SK-N-SH treated with all-trans-retinoic acid at 6 μM for 48 hours (cell line): ENCODE data around the gene CELSR2.
"Not testable (repeated sequence)": the region's sequence is repeated elsewhere in the genome, so short reads cannot be mapped to it uniquely, and the experiment has no call there.

ENCODE experiments used
- ATAC-seq: fragments of 200-7000 bp; cut with Tn5 transposase; 3 replicates; pipeline ENCODE4 v1.9.1; 2020; ENCODE audit warnings: mild to moderate bottlenecking, moderate library complexity
- ARNTL ChIP-seq: fragments of 450-650 bp; formaldehyde crosslinking; IDR thresholded peaks from 2 replicates; pipeline ENCODE4 v1.5.0; 2020; ENCODE audit warnings: low read depth, mild to moderate bottlenecking, moderate library complexity, borderline replicate concordance
- BACH2 ChIP-seq: fragments of 250-450 bp; sonication (Bioruptor Pico); IDR thresholded peaks from 2 replicates; pipeline ENCODE4 v1.9.0; 2021; ENCODE audit warnings: mild to moderate bottlenecking, borderline replicate concordance
- CSDC2 ChIP-seq: fragments of 250-450 bp; sonication (Bioruptor Pico); IDR thresholded peaks from 2 replicates; pipeline ENCODE4 v1.5.0; 2020; ENCODE audit warnings: mild to moderate bottlenecking, moderate library complexity
- GLIS3 ChIP-seq: fragments of 250-450 bp; sonication (Bioruptor Pico); IDR thresholded peaks from 2 replicates; pipeline ENCODE4 v1.5.0; 2020; ENCODE audit warnings: mild to moderate bottlenecking, moderate library complexity
- RARB ChIP-seq: fragments of 250-450 bp; sonication (Bioruptor Pico); IDR thresholded peaks from 2 replicates; pipeline ENCODE4 v1.8.0; 2021; ENCODE audit warnings: mild to moderate bottlenecking, moderate library complexity
- SNAI2 ChIP-seq: fragments of 250-450 bp; sonication (Bioruptor Pico); IDR thresholded peaks from 2 replicates; pipeline ENCODE4 v1.5.0; 2020; ENCODE audit warnings: mild to moderate bottlenecking, moderate library complexity
- ZC3H10 ChIP-seq: fragments of 250-450 bp; sonication (Bioruptor Pico); IDR thresholded peaks from 2 replicates; pipeline ENCODE4 v1.5.1; 2021; ENCODE audit warnings: mild to moderate bottlenecking, moderate library complexity
- ZFP3 ChIP-seq: fragments of 250-450 bp; sonication (Bioruptor Pico); IDR thresholded peaks from 2 replicates; pipeline ENCODE4 v1.5.0; 2020; ENCODE audit warnings: mild to moderate bottlenecking, moderate library complexity
- ZNF565 ChIP-seq: fragments of 450-650 bp; formaldehyde crosslinking; conservative IDR thresholded peaks from 2 replicates; pipeline ENCODE4 v1.5.0; 2020; ENCODE audit warnings: low read depth, mild to moderate bottlenecking, moderate library complexity
- ZNF70 ChIP-seq: fragments of 450-650 bp; formaldehyde crosslinking; IDR thresholded peaks from 2 replicates; pipeline ENCODE4 v1.5.0; 2020; ENCODE audit warnings: mild to moderate bottlenecking, moderate library complexity
- ZNF8 ChIP-seq: fragments of 450-650 bp; formaldehyde crosslinking; IDR thresholded peaks from 2 replicates; pipeline ENCODE4 v1.5.0; 2020; ENCODE audit warnings: mild to moderate bottlenecking, moderate library complexity
- TF ChIP-seq, protein P1 (sequence below): fragments of 250-450 bp; sonication (Bioruptor Pico); IDR thresholded peaks from 2 replicates; pipeline ENCODE4 v1.5.1; 2021; ENCODE audit warnings: mild to moderate bottlenecking, moderate library complexity
- TF ChIP-seq, protein P2 (sequence below): fragments of 250-450 bp; sonication (Bioruptor Pico); IDR thresholded peaks from 2 replicates; pipeline ENCODE4 v1.8.0; 2020; ENCODE audit warnings: mild to moderate bottlenecking, moderate library complexity, borderline replicate concordance
- TF ChIP-seq, protein P3 (sequence below): fragments of 250-450 bp; sonication (Bioruptor Pico); IDR thresholded peaks from 2 replicates; pipeline ENCODE4 v1.5.0; 2020; ENCODE audit warnings: mild to moderate bottlenecking, moderate library complexity
- TF ChIP-seq, protein P4 (sequence below): fragments of 250-450 bp; sonication (Bioruptor Pico); IDR thresholded peaks from 2 replicates; pipeline ENCODE4 v1.8.0; 2021; ENCODE audit warnings: low read depth, mild to moderate bottlenecking, moderate library complexity, borderline replicate concordance

CELSR2 gene

DNA sequence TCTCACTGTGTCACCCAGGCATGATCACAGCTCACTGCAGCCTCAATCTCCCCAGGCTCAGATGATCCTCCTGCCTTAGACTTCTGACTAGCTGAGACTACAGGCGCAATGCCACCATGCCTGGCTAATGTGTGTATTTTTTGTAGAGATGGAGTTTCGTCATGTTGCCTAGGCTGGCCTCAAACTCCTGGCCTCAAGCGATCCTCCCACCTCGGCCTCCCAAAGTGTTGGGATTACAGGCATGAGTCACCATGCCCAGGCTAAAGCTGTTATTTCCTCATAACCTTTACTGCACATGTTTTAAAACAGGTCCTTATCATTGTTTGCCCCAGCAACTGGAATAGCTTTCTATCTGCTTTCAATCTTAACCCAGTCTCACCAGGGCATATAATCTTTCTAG is 32.7 kb upstream of the CELSR2 start (continued):
- TF ChIP-seq, protein P1, sequence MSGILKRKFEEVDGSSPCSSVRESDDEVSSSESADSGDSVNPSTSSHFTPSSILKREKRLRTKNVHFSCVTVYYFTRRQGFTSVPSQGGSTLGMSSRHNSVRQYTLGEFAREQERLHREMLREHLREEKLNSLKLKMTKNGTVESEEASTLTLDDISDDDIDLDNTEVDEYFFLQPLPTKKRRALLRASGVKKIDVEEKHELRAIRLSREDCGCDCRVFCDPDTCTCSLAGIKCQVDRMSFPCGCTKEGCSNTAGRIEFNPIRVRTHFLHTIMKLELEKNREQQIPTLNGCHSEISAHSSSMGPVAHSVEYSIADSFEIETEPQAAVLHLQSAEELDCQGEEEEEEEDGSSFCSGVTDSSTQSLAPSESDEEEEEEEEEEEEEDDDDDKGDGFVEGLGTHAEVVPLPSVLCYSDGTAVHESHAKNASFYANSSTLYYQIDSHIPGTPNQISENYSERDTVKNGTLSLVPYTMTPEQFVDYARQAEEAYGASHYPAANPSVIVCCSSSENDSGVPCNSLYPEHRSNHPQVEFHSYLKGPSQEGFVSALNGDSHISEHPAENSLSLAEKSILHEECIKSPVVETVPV (CRISPR knock-in tag), result no peak

DNA sequence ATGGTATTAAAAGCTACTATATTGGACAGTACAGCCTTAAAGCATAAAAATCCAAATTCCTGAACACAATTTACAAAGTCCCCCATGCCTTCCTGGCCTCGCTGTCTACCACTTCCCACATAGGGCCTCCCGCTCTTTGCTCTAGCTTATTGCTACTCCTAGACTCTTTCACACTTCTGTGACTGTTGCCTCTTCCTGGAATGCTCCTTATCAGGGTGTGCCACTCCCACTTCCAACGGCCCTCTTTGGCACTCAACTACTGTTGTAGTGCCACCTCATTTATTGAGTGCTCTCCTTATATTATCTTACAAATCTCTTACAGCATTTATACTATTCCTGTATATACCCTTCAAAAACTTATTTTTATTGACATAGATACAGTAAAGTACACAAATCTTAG is 30.8 kb upstream of the CELSR2 start:
- no peak for TF ChIP-seq SNAI2 (CRISPR knock-in tag)
- no peak for TF ChIP-seq ZNF70 (CRISPR knock-in tag)
- TF ChIP-seq, protein P2, sequence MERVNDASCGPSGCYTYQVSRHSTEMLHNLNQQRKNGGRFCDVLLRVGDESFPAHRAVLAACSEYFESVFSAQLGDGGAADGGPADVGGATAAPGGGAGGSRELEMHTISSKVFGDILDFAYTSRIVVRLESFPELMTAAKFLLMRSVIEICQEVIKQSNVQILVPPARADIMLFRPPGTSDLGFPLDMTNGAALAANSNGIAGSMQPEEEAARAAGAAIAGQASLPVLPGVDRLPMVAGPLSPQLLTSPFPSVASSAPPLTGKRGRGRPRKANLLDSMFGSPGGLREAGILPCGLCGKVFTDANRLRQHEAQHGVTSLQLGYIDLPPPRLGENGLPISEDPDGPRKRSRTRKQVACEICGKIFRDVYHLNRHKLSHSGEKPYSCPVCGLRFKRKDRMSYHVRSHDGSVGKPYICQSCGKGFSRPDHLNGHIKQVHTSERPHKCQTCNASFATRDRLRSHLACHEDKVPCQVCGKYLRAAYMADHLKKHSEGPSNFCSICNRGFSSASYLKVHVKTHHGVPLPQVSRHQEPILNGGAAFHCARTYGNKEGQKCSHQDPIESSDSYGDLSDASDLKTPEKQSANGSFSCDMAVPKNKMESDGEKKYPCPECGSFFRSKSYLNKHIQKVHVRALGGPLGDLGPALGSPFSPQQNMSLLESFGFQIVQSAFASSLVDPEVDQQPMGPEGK (CRISPR knock-in tag), result no peak
- TF ChIP-seq BACH2 (CRISPR knock-in tag), result no peak
- TF ChIP-seq ARNTL, result no peak
- no peak for TF ChIP-seq ZC3H10 (CRISPR knock-in tag)
- no peak for TF ChIP-seq ZFP3 (CRISPR knock-in tag)
- TF ChIP-seq, protein P3, sequence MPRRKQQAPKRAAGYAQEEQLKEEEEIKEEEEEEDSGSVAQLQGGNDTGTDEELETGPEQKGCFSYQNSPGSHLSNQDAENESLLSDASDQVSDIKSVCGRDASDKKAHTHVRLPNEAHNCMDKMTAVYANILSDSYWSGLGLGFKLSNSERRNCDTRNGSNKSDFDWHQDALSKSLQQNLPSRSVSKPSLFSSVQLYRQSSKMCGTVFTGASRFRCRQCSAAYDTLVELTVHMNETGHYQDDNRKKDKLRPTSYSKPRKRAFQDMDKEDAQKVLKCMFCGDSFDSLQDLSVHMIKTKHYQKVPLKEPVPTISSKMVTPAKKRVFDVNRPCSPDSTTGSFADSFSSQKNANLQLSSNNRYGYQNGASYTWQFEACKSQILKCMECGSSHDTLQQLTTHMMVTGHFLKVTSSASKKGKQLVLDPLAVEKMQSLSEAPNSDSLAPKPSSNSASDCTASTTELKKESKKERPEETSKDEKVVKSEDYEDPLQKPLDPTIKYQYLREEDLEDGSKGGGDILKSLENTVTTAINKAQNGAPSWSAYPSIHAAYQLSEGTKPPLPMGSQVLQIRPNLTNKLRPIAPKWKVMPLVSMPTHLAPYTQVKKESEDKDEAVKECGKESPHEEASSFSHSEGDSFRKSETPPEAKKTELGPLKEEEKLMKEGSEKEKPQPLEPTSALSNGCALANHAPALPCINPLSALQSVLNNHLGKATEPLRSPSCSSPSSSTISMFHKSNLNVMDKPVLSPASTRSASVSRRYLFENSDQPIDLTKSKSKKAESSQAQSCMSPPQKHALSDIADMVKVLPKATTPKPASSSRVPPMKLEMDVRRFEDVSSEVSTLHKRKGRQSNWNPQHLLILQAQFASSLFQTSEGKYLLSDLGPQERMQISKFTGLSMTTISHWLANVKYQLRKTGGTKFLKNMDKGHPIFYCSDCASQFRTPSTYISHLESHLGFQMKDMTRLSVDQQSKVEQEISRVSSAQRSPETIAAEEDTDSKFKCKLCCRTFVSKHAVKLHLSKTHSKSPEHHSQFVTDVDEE (CRISPR knock-in tag), result no peak
- no peak for TF ChIP-seq ZNF565
- TF ChIP-seq RARB (CRISPR knock-in tag), result no peak
- ATAC-seq, result no peak

DNA sequence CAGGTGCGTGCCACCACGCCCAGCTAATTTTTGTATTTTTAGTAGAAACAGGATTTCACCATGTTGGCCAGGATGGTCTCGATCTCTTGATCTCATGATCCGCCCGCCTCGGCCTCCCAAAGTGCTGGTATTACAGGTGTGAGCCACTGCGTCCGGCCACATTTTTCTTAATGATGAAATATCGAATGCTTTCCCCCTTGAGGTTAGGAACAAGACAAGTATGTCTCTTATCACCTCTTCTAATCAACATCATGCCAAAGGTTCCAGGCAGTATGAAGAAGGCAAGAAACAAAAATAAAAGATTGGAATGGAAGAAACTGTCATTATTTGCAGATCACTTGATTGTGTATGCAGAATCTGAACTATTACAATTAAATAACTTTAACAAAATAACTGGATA is 28.1 kb upstream of the CELSR2 start:
- ATAC-seq, result not testable (repeated sequence)

DNA sequence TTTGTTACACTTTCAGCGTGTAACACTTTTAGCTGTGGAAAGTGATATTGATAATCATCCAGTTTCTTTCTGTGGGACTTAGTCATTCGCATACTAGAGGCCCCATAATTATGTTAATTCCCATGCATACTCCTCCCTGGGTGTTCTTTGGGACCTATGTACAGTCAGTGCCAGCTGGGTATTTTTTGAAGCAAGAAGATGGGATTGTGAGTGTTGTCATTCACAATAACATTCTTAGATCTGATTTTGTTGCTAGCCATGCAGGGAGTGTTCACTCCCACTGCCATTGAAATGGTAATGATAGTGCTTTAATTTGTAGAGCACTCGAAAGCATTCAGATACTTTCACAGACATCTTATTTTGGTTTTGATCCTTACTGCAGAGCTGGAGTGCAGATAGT is 24.0 kb upstream of the CELSR2 start:
- no peak for ATAC-seq
- TF ChIP-seq ZC3H10 (CRISPR knock-in tag), result no peak
- TF ChIP-seq ZNF565, result no peak
- no peak for TF ChIP-seq SNAI2 (CRISPR knock-in tag)
- no peak for TF ChIP-seq BACH2 (CRISPR knock-in tag)
- TF ChIP-seq, protein P4, sequence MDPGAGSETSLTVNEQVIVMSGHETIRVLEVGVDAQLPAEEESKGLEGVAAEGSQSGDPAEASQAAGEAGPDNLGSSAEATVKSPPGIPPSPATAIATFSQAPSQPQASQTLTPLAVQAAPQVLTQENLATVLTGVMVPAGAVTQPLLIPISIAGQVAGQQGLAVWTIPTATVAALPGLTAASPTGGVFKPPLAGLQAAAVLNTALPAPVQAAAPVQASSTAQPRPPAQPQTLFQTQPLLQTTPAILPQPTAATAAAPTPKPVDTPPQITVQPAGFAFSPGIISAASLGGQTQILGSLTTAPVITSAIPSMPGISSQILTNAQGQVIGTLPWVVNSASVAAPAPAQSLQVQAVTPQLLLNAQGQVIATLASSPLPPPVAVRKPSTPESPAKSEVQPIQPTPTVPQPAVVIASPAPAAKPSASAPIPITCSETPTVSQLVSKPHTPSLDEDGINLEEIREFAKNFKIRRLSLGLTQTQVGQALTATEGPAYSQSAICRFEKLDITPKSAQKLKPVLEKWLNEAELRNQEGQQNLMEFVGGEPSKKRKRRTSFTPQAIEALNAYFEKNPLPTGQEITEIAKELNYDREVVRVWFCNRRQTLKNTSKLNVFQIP (CRISPR knock-in tag), result no peak
- TF ChIP-seq, protein P1 (CRISPR knock-in tag), result no peak
- TF ChIP-seq, protein P3 (CRISPR knock-in tag), result no peak
- TF ChIP-seq, protein P2 (CRISPR knock-in tag), result no peak
- no peak for TF ChIP-seq ZNF8 (CRISPR knock-in tag)
- TF ChIP-seq ZNF70 (CRISPR knock-in tag), result no peak
- TF ChIP-seq ARNTL, result no peak
- no peak for TF ChIP-seq GLIS3 (CRISPR knock-in tag)
- no peak for TF ChIP-seq RARB (CRISPR knock-in tag)
- TF ChIP-seq CSDC2, result no peak
- TF ChIP-seq, all 23 proteins: peak for 0
